ENCODE data around the gene SLC9A7. TPM values are rescaled to one million over a fixed set of nuclear protein-coding genes. Genes with fewer than 3 reads are reported as not detected.

SLC9A7 gene
- total and polyA plus RNA-seq, 2 experiments from 2014 or later, result 2.5 to 15.4 TPM

GRCh38 chrX:46782034-46782433, 23.1 kb upstream of the SLC9A7 start:
- Histone ChIP-seq H3K4me1 (ENCODE audit: insufficient read depth) (0 out of 2 replicates have a peak, but pooled peaks cover 8% of the 10 kb centered on the region), H3K27me3 (ENCODE audit: insufficient read depth) (no peaks in the 10 kb centered on the region), H2AFZ (0 out of 2 replicates have a peak overlapping the region, but pooled peaks have one; percentile 47), H3K4me2 (no peak overlapping the region), H3F3A (replicated peaks; ENCODE audit: low read depth) (no peaks in the 10 kb centered on the region), H3K4me3 (no peak overlapping the region), H3K36me3 (ENCODE audit: insufficient read depth) (no peaks in the 10 kb centered on the region), H3K79me2 (replicated peaks; ENCODE audit: insufficient read depth) (no peaks in the 10 kb centered on the region), H3K27ac (ENCODE audit: low read depth) (no peak overlapping the region), H3K9me2 (ENCODE audit: insufficient read depth) (no peaks in the 10 kb centered on the region), H4K20me1 (replicated peaks; ENCODE audit: insufficient read depth) (no peaks in the 10 kb centered on the region)
- Mint-ChIP-seq H3K27me3 (ENCODE audit: insufficient read depth, low read depth, poor library complexity) (peaks cover 4% of the 10 kb centered on the region), H3K27ac (no peak overlapping the region), H3K9me3 (no peaks in the 10 kb centered on the region), H3K4me1 (peaks cover 9% of the 10 kb centered on the region), H3K36me3 (ENCODE audit: low read depth) (no peaks in the 10 kb centered on the region), H3K4me3 (no peak overlapping the region)
- TF ChIP-seq ZNF331 (CRISPR knock-in tag; IDR thresholded peaks at IDR 0.05; ENCODE audit: low read depth) (no peak), CTCF (conservative IDR thresholded peaks at IDR 0.05; ENCODE audit: low read depth in 2 of 2) (no peak), ZNF462 (CRISPR knock-in tag; IDR thresholded peaks at IDR 0.05) (no peak), POLR2AphosphoS5 (IDR thresholded peaks at IDR 0.05; ENCODE audit: low read depth) (no peak), JUNB (IDR thresholded peaks at IDR 0.05; ENCODE audit: unreplicated experiment) (no peak), EZH2 (IDR thresholded peaks at IDR 0.05; ENCODE audit: low read depth, unreplicated experiment) (no peak), ETS1 (IDR thresholded peaks at IDR 0.05) (no peak), CREB1 (CRISPR knock-in tag; IDR thresholded peaks at IDR 0.05; ENCODE audit: low read depth) (no peak), STAT1 (IDR thresholded peaks at IDR 0.05; ENCODE audit: unreplicated experiment) (no peak), REST (IDR thresholded peaks at IDR 0.05; ENCODE audit: unreplicated experiment) (no peak), ZNF114 (CRISPR knock-in tag; IDR thresholded peaks at IDR 0.05) (no peak), EZH2phosphoT487 (IDR thresholded peaks at IDR 0.05; ENCODE audit: unreplicated experiment) (no peak), NANOG (IDR thresholded peaks at IDR 0.05; ENCODE audit: borderline replicate concordance) (no peak)
- ATAC-seq, result no peak
- no peak for DNase-seq (ENCODE audit: low spot score)

Data from GM23338 (cell line).